ENCODE data around the gene TPPP3. TPM values are rescaled to one million over a fixed set of nuclear protein-coding genes. Genes with fewer than 3 reads are reported as not detected.
A peak's percentile ranks its signal among the peaks of the same experiment; 100 is the strongest.

TPPP3 gene
- 10 to 100 TPM; 52.5 to 62.1 (median 55.9) TPM for polyA plus RNA-seq (ENCODE audit: insufficient read length in 3 of 3)
- long read RNA-seq, donor 1, transcript TPPP3-202 (4 exons, 1,058 nt), result major isoform, 22 of 28 reads
- long read RNA-seq, donor 1, partial matches to known transcripts, result 0 of 28 reads
- long read RNA-seq, donor 1, other reads (novel, unspliced or antisense), result 0 of 28 reads
- long read RNA-seq, donor 2, transcript TPPP3-202 (4 exons, 1,058 nt), result major isoform, 20 of 27 reads
- long read RNA-seq, donor 2, partial matches to known transcripts, result 0 of 27 reads
- long read RNA-seq, donor 2, other reads (novel, unspliced or antisense), result 0 of 27 reads
- long read RNA-seq, donor 3, transcript TPPP3-202 (4 exons, 1,058 nt), result major isoform, 44 of 48 reads
- long read RNA-seq, donor 3, partial matches to known transcripts, result 0 of 48 reads
- long read RNA-seq, donor 3, other reads (novel, unspliced or antisense), result 0 of 48 reads
- long read RNA-seq, donor 4, transcript TPPP3-202 (4 exons, 1,058 nt), result major isoform, 24 of 30 reads
- long read RNA-seq, donor 4, transcript TPPP3-205 (3 exons, 1,736 nt), result minor isoform, 5 of 30 reads
- long read RNA-seq, donor 4, partial matches to known transcripts, result 0 of 30 reads
- long read RNA-seq, donor 4, other reads (novel, unspliced or antisense), result 0 of 30 reads
- long read RNA-seq, donor 5, result 0 reads
- long read RNA-seq, donor 6, transcript TPPP3-202 (4 exons, 1,058 nt), result major isoform, 25 of 27 reads
- long read RNA-seq, donor 6, partial matches to known transcripts, result 0 of 27 reads
- long read RNA-seq, donor 6, other reads (novel, unspliced or antisense), result 0 of 27 reads
- long read RNA-seq, donor 7, transcript TPPP3-205 (3 exons, 1,736 nt), result minor isoform, 8 of 36 reads
- long read RNA-seq, donor 7, transcript TPPP3-202 (4 exons, 1,058 nt), result major isoform, 26 of 36 reads
- long read RNA-seq, donor 7, partial matches to known transcripts, result 0 of 36 reads
- long read RNA-seq, donor 7, other reads (novel, unspliced or antisense), result 0 of 36 reads
- long read RNA-seq, donor 8, result 0 reads
- long read RNA-seq, donor 9, transcript TPPP3-202 (4 exons, 1,058 nt), result major isoform, 30 of 37 reads
- long read RNA-seq, donor 9, partial matches to known transcripts, result 0 of 37 reads
- long read RNA-seq, donor 9, other reads (novel, unspliced or antisense), result 0 of 37 reads
- long read RNA-seq, donor 10, transcript TPPP3-202 (4 exons, 1,058 nt), result major isoform, 21 of 28 reads
- long read RNA-seq, donor 10, partial matches to known transcripts, result 0 of 28 reads
- long read RNA-seq, donor 10, other reads (novel, unspliced or antisense), result 0 of 28 reads
- long read RNA-seq, donor 11, transcript TPPP3-202 (4 exons, 1,058 nt), result major isoform, 16 of 19 reads
- long read RNA-seq, donor 11, partial matches to known transcripts, result 0 of 19 reads
- long read RNA-seq, donor 11, other reads (novel, unspliced or antisense), result 0 of 19 reads
- long read RNA-seq, donor 12, transcript TPPP3-202 (4 exons, 1,058 nt), result major isoform, 16 of 27 reads
- long read RNA-seq, donor 12, partial matches to known transcripts, result 8 of 27 reads
- long read RNA-seq, donor 12, other reads (novel, unspliced or antisense), result 0 of 27 reads
- long read RNA-seq, donor 13, result 0 reads
- long read RNA-seq, donor 14, transcript TPPP3-205 (3 exons, 1,736 nt), result minor isoform, 6 of 43 reads
- long read RNA-seq, donor 14, transcript TPPP3-202 (4 exons, 1,058 nt), result major isoform, 35 of 43 reads
- long read RNA-seq, donor 14, partial matches to known transcripts, result 0 of 43 reads
- long read RNA-seq, donor 14, other reads (novel, unspliced or antisense), result 0 of 43 reads
- long read RNA-seq, donor 15, transcript TPPP3-202 (4 exons, 1,058 nt), result major isoform, 15 of 19 reads
- long read RNA-seq, donor 15, partial matches to known transcripts, result 0 of 19 reads
- long read RNA-seq, donor 15, other reads (novel, unspliced or antisense), result 0 of 19 reads
- long read RNA-seq, donor 16, transcript TPPP3-202 (4 exons, 1,058 nt), result major isoform, 54 of 64 reads
- long read RNA-seq, donor 16, transcript TPPP3-205 (3 exons, 1,736 nt), result minor isoform, 7 of 64 reads
- long read RNA-seq, donor 16, partial matches to known transcripts, result 0 of 64 reads
- long read RNA-seq, donor 16, other reads (novel, unspliced or antisense), result 0 of 64 reads

- peak in 8 of 11 donors; percentile 76 to 86 (median 82) for DNase-seq (ENCODE audit: extremely low read depth in 1 of 11, low read depth in 9 of 11, low spot score in 4 of 11)
Measured at GRCh38 chr16:67393111-67393787, at the start of gene TPPP3. TPPP3 (minus strand) TSS chr16:67393498; CDS start chr16:67391111, 2,387 bp downstream.

GRCh38 chr16:67442581-67443255, 49.4 kb upstream of the TPPP3 start:
- no peak for DNase-seq (ENCODE audit: extremely low read depth in 1 of 11, low read depth in 9 of 11, low spot score in 4 of 11)

- no peak for DNase-seq (ENCODE audit: extremely low read depth in 1 of 11, low read depth in 9 of 11, low spot score in 4 of 11)
Measured at GRCh38 chr16:67441907-67442306, 48.6 kb upstream of the TPPP3 start.

- DNase-seq (ENCODE audit: extremely low read depth in 1 of 11, low read depth in 9 of 11, low spot score in 4 of 11), result no peak
Measured at GRCh38 chr16:67441271-67441753, 48.0 kb upstream of the TPPP3 start.

GRCh38 chr16:67438824-67439393, 45.6 kb upstream of the TPPP3 start:
- DNase-seq (ENCODE audit: extremely low read depth in 1 of 11, low read depth in 9 of 11, low spot score in 4 of 11), result no peak

GRCh38 chr16:67438098-67438791, 44.9 kb upstream of the TPPP3 start:
- no peak for DNase-seq (ENCODE audit: extremely low read depth in 1 of 11, low read depth in 9 of 11, low spot score in 4 of 11)

GRCh38 chr16:67437513-67437912, 44.2 kb upstream of the TPPP3 start:
- no peak for DNase-seq (ENCODE audit: extremely low read depth in 1 of 11, low read depth in 9 of 11, low spot score in 4 of 11)

- DNase-seq (ENCODE audit: extremely low read depth in 1 of 11, low read depth in 9 of 11, low spot score in 4 of 11), result no peak
Measured at GRCh38 chr16:67436640-67437193, 43.4 kb upstream of the TPPP3 start.

GRCh38 chr16:67435758-67436164, 42.5 kb upstream of the TPPP3 start:
- DNase-seq (ENCODE audit: extremely low read depth in 1 of 11, low read depth in 9 of 11, low spot score in 4 of 11), result no peak

- no peak for DNase-seq (ENCODE audit: extremely low read depth in 1 of 11, low read depth in 9 of 11, low spot score in 4 of 11)
Measured at GRCh38 chr16:67433131-67433719, 39.9 kb upstream of the TPPP3 start.

GRCh38 chr16:67432506-67432890, 39.2 kb upstream of the TPPP3 start:
- no peak for DNase-seq (ENCODE audit: extremely low read depth in 1 of 11, low read depth in 9 of 11, low spot score in 4 of 11)

GRCh38 chr16:67431775-67432505, 38.6 kb upstream of the TPPP3 start:
- peak in 4 of 11 donors; percentile 31 to 51 (median 38) for DNase-seq (ENCODE audit: extremely low read depth in 1 of 11, low read depth in 9 of 11, low spot score in 4 of 11)

- DNase-seq (ENCODE audit: extremely low read depth in 1 of 11, low read depth in 9 of 11, low spot score in 4 of 11), result peak in 4 of 11 donors; percentile 38 to 49 (median 45)
Measured at GRCh38 chr16:67430977-67431774, 37.9 kb upstream of the TPPP3 start, which contains the start of gene HSD11B2. HSD11B2 (plus strand) TSS chr16:67431121; CDS start chr16:67431249, 128 bp downstream.
